ENCODE results near the gene NKX6-2.

GRCh38 chr10:132832186-132832969 lies 46.4 kb upstream of the NKX6-2 start:
- TF ChIP-seq BHLHE40 (IDR thresholded peaks at IDR 0.05; ENCODE audit: borderline replicate concordance) (no peak), FOXK2 (IDR thresholded peaks at IDR 0.05) (no peak)

All from HEK293T (cell line).